ENCODE data around the gene IL10RB. TPM values are rescaled to one million over a fixed set of nuclear protein-coding genes. Genes with fewer than 3 reads are reported as not detected.

The IL10RB gene
- total and polyA plus RNA-seq, 4 donors = 26.7 to 89.1 (median 42.9) TPM

DNA sequence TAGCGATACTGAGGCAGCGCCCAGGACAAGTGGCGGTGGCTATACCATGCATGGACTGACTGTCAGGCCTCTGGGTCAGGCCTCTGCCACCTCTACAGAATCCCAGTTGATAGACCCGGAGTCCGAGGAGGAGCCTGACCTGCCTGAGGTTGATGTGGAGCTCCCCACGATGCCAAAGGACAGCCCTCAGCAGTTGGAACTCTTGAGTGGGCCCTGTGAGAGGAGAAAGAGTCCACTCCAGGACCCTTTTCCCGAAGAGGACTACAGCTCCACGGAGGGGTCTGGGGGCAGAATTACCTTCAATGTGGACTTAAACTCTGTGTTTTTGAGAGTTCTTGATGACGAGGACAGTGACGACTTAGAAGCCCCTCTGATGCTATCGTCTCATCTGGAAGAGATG is 3.2 kb upstream of the IL10RB start:
- Histone ChIP-seq H3K27me3 (ENCODE audit: control insufficient read depth in 3 of 3, insufficient read depth in 3 of 3, low read length in 2 of 3) (no peaks in the 10 kb centered on the region), H3K9ac (ENCODE audit: insufficient read depth in 1 of 2, low read length in 2 of 2) (no peak overlapping the region), H3K4me1 (ENCODE audit: control insufficient read depth in 5 of 5, insufficient read depth in 5 of 5, low read length in 5 of 5) (peaks cover 0 to 13% (median 4%) of the 10 kb centered on the region in 5 donors), H3K9me3 (ENCODE audit: control insufficient read depth in 4 of 4, insufficient read depth in 3 of 4, low read length in 3 of 4) (no peaks in the 10 kb centered on the region), H3K4me3 (no peak overlapping the region), H3K36me3 (ENCODE audit: control insufficient read depth in 4 of 4, insufficient read depth in 4 of 4, low read length in 4 of 4) (peaks cover 3 to 15% (median 5%) of the 10 kb centered on the region in 4 donors), H3K27ac (ENCODE audit: low read depth in 1 of 2, low read length in 1 of 2) (no peak overlapping the region)
- DNase-seq = no peak
- TF ChIP-seq, protein P1, sequence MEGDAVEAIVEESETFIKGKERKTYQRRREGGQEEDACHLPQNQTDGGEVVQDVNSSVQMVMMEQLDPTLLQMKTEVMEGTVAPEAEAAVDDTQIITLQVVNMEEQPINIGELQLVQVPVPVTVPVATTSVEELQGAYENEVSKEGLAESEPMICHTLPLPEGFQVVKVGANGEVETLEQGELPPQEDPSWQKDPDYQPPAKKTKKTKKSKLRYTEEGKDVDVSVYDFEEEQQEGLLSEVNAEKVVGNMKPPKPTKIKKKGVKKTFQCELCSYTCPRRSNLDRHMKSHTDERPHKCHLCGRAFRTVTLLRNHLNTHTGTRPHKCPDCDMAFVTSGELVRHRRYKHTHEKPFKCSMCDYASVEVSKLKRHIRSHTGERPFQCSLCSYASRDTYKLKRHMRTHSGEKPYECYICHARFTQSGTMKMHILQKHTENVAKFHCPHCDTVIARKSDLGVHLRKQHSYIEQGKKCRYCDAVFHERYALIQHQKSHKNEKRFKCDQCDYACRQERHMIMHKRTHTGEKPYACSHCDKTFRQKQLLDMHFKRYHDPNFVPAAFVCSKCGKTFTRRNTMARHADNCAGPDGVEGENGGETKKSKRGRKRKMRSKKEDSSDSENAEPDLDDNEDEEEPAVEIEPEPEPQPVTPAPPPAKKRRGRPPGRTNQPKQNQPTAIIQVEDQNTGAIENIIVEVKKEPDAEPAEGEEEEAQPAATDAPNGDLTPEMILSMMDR (IDR thresholded peaks at IDR 0.05; ENCODE audit: control extremely low read depth, extremely low read depth) = no peak
- 96 to 97% methylated on average over 11 of the region's 11 CpGs for WGBS, 2 donors
- ATAC-seq (ENCODE audit: insufficient read depth, low FRiP score) = no peak

DNA sequence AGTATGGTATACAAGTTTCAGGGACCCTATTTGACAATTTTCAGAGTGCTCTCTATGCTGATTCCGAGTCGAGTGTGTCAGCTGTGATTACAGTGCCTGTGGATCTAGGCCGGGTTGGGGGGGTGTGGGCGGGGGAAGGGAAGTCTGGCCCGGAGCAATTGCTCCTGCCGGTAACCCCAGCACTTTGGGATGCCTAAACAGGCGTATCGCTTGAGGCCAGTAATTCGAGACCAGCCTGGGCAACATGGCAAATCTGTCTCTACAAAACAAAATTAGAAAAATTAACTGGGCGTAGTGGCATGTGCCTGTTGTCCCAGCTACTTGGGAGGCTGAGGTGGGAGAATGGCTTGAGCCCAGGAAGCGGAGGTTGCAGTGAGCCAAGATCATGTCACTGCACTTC is 1.6 kb upstream of the IL10RB start:
- H3K4me3 ChIP-seq = no peak overlapping the region
- no peak overlapping the region for H3K27ac ChIP-seq (ENCODE audit: low read depth in 1 of 2, low read length in 1 of 2)
- TF ChIP-seq, protein P1 (IDR thresholded peaks at IDR 0.05; ENCODE audit: control extremely low read depth, extremely low read depth) = no peak
- H3K9ac ChIP-seq (ENCODE audit: insufficient read depth in 1 of 2, low read length in 2 of 2) = no peak overlapping the region
- 94 to 96% methylated on average over 11 of the region's 11 CpGs for WGBS, 2 donors
- H3K4me1 ChIP-seq (ENCODE audit: control insufficient read depth in 5 of 5, insufficient read depth in 5 of 5, low read length in 5 of 5) = peaks cover 0 to 13% (median 5%) of the 10 kb centered on the region in 5 donors
- no peaks in the 10 kb centered on the region for H3K27me3 ChIP-seq (ENCODE audit: control insufficient read depth in 3 of 3, insufficient read depth in 3 of 3, low read length in 2 of 3)
- DNase-seq (no peak), ATAC-seq (ENCODE audit: insufficient read depth, low FRiP score) (no peak)
- H3K36me3 ChIP-seq (ENCODE audit: control insufficient read depth in 4 of 4, insufficient read depth in 4 of 4, low read length in 4 of 4) = peaks cover 0 to 20% (median 7%) of the 10 kb centered on the region in 4 donors
- no peaks in the 10 kb centered on the region for H3K9me3 ChIP-seq (ENCODE audit: control insufficient read depth in 4 of 4, insufficient read depth in 3 of 4, low read length in 3 of 4)

DNA sequence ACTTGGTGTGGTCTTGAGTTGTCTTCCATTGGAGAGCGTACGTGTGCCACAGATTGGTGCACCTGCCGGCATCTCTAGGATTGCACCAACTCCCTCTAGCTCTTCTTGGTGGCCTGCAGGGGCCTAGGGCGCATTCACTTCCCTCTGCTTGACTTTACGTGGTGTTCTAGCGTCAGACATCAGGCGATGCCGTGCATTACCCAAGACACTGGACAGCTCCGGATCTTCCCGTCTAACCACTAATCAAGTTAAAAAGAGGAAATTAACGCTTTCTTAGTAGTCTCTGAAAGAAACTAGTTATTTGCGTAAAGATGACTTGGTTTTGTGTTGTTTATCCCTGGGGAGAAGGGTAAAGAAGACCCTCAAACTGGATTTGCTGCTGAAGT is 510 bp upstream of the IL10RB start:
- H3K4me3 ChIP-seq = no peak overlapping the region
- peak; percentile 32 for ATAC-seq (ENCODE audit: insufficient read depth, low FRiP score)
- peak overlapping the region; percentile 55 to 77 for H3K9ac ChIP-seq (ENCODE audit: insufficient read depth in 1 of 2, low read length in 2 of 2)
- peaks cover under 1 to 22% (median 9%) of the 10 kb centered on the region in 4 donors for H3K36me3 ChIP-seq (ENCODE audit: control insufficient read depth in 4 of 4, insufficient read depth in 4 of 4, low read length in 4 of 4)
- no peaks in the 10 kb centered on the region for H3K27me3 ChIP-seq (ENCODE audit: control insufficient read depth in 3 of 3, insufficient read depth in 3 of 3, low read length in 2 of 3)
- H3K9me3 ChIP-seq (ENCODE audit: control insufficient read depth in 4 of 4, insufficient read depth in 3 of 4, low read length in 3 of 4) = no peaks in the 10 kb centered on the region
- H3K4me1 ChIP-seq (ENCODE audit: control insufficient read depth in 5 of 5, insufficient read depth in 5 of 5, low read length in 5 of 5) = peaks cover 0 to 13% (median 5%) of the 10 kb centered on the region in 5 donors
- 10 to 24% methylated on average over 12 of the region's 12 CpGs for WGBS, 2 donors
- H3K27ac ChIP-seq (ENCODE audit: low read depth in 1 of 2, low read length in 1 of 2) = peak overlapping the region in 1 of 2 donors; percentile 97
- TF ChIP-seq, protein P1 (IDR thresholded peaks at IDR 0.05; ENCODE audit: control extremely low read depth, extremely low read depth) = no peak
- DNase-seq = peak in 2 of 3 donors; percentile 36 to 58

DNA sequence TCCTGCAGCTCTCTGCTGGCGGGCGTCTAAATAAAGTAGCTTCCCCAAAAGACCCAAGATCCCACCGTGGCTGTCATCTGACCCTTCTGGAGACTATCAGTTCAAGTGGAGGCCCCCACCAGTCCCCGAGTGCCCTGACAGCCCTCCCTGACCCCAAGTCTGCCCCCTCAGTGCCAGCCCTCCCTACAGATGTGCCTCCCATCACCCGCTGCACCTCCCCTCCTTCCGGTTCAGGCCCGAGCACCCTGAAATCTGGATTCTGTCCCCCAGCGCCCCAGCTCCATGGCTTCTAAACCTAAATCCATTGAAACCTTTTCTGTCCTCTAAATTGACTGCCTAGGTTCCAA is 595 bp downstream of the IL10RB start:
- WGBS, 2 donors = 3 to 5% methylated on average over 8 of the region's 8 CpGs
- Histone ChIP-seq H3K27me3 (ENCODE audit: control insufficient read depth in 3 of 3, insufficient read depth in 3 of 3, low read length in 2 of 3) (no peaks in the 10 kb centered on the region), H3K36me3 (ENCODE audit: control insufficient read depth in 4 of 4, insufficient read depth in 4 of 4, low read length in 4 of 4) (peaks cover 3 to 23% (median 9%) of the 10 kb centered on the region in 4 donors), H3K4me1 (ENCODE audit: control insufficient read depth in 5 of 5, insufficient read depth in 5 of 5, low read length in 5 of 5) (peaks cover 0 to 13% (median 5%) of the 10 kb centered on the region in 5 donors), H3K4me3 (peak overlapping the region; percentile 81), H3K9me3 (ENCODE audit: control insufficient read depth in 4 of 4, insufficient read depth in 3 of 4, low read length in 3 of 4) (no peaks in the 10 kb centered on the region), H3K9ac (ENCODE audit: insufficient read depth in 1 of 2, low read length in 2 of 2) (peak overlapping the region; percentile 72), H3K27ac (ENCODE audit: low read depth in 1 of 2, low read length in 1 of 2) (peak overlapping the region; percentile 62 to 97)
- ATAC-seq (ENCODE audit: insufficient read depth, low FRiP score) (peak; percentile 5), DNase-seq (no peak)
- TF ChIP-seq, protein P1 (IDR thresholded peaks at IDR 0.05; ENCODE audit: control extremely low read depth, extremely low read depth) = no peak
